NCI-H510A (cell line): ENCODE data around the gene VWA5A.

ENCODE experiments used
- DNase-seq: peaks from one replicate; lab custom pipeline; 2025; lab: John Stamatoyannopoulos, UW

The VWA5A gene, protein sequence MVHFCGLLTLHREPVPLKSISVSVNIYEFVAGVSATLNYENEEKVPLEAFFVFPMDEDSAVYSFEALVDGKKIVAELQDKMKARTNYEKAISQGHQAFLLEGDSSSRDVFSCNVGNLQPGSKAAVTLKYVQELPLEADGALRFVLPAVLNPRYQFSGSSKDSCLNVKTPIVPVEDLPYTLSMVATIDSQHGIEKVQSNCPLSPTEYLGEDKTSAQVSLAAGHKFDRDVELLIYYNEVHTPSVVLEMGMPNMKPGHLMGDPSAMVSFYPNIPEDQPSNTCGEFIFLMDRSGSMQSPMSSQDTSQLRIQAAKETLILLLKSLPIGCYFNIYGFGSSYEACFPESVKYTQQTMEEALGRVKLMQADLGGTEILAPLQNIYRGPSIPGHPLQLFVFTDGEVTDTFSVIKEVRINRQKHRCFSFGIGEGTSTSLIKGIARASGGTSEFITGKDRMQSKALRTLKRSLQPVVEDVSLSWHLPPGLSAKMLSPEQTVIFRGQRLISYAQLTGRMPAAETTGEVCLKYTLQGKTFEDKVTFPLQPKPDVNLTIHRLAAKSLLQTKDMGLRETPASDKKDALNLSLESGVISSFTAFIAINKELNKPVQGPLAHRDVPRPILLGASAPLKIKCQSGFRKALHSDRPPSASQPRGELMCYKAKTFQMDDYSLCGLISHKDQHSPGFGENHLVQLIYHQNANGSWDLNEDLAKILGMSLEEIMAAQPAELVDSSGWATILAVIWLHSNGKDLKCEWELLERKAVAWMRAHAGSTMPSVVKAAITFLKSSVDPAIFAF

DNA sequence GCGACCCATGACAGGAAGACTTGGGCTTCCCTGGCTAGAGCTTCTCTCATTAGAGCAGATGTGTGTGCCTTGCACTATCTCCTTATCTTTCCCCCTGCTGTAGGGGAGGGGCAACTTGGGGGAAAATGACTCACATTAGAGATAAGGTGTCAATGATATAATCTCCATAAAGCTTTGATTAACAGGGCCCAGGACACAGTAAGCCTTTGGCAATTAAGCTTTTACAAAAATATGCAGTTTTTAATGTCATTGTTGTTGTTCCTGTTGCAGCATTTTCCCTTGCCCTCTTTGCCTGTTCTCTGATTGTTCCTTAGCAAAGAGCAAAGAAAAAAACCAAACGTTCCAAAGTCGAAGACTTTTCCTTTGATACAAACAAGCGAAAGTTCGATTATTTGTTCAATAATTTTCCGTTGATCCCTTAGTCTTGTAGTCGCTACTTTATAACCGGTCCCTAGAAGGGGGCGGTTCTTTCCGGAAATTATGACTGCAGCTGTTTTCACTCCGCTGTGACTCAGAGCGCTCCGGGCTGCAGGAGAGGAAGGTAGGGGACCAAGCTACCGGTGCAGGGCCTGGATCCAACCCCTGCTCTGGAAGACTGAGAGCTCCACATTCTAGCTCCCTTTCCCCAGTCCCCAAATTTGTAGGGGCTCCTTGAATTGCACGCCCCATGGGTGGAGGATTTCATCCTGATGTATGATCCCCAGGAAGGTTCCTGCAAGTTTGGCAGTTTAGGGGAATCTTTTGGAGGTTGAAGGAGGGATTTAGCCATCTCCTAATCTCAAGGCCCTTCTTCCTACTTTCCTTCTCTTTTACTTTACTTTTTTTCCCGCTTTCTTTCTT lies at the start of gene VWA5A:
TSS of gene VWA5A (plus strand) at position 509 of the 840 bp plus-strand sequence. CDS start 2,062 bp downstream, outside the sequence.
- peak; percentile 64 for DNase-seq

DNA sequence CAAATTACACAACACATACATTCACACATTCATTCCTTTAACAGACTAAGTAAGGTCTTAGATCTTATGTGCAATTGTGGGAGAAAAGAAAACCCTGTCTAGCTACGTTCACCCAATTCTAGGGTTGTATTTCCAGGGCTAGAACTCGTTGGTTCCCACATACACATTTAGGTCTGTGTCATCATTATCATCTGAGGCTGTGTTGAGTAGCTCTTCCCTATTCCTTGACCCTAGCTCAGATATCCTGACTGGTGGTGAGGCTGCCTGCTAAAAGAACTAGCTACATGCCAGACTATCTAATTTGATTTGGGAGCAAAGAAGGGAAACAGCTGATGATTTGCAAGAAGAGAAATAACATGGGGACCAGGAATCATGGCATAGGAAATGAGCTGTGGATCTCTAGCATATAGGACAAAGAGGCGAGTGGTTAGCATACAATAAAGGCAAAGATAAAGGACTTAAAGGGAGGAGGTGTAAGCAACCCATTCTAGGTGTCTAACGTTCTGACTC lies 46.6 kb upstream of the VWA5A start:
- no peak for DNase-seq

DNA sequence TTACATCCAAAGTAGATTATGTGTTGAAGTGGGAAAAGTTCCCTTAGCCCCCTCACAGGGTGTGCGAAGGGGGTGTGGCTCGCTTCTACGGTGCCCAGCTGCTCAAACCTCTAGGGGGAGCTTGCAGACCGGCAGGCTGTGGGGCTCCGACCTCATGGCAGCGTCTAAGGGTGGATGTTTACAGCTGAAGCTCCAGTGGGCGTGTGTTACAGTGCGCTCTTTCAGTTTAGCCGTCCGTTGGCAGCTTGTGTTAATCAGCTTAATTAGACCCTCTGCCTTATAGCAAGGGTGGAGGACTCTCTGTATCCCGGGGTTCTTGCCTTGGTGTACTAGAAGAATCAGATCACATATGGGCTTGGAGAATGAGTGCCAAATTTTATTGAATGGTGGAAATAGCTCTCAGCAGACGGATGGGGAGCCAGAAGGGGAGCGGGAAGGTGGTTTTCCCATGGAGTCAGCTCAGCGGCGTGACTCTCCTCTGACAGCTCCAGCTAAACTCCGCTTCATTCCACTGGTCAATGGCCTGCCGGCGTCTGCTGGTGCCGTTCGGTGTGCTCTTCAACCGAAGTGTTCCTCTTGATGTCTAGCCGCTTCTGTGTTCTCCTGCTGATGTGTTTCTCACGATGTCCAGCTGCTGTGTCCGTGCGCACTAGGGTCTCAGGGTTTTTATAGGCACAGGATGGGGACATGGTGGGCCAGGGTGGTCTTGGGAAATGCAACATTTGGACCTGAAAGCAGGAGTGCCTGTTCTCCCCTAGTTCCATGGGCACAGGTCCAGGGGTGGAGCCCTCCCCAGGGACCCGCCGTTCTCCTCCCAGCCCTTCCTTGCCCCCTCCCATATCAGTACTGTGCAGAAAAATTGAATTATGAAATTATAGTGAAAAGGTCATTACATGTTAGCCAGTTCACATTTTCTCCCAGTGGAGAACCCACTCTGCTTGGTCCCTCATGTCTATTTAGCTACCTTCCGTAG lies 45.5 kb upstream of the VWA5A start:
- DNase-seq = peak; percentile 40

DNA sequence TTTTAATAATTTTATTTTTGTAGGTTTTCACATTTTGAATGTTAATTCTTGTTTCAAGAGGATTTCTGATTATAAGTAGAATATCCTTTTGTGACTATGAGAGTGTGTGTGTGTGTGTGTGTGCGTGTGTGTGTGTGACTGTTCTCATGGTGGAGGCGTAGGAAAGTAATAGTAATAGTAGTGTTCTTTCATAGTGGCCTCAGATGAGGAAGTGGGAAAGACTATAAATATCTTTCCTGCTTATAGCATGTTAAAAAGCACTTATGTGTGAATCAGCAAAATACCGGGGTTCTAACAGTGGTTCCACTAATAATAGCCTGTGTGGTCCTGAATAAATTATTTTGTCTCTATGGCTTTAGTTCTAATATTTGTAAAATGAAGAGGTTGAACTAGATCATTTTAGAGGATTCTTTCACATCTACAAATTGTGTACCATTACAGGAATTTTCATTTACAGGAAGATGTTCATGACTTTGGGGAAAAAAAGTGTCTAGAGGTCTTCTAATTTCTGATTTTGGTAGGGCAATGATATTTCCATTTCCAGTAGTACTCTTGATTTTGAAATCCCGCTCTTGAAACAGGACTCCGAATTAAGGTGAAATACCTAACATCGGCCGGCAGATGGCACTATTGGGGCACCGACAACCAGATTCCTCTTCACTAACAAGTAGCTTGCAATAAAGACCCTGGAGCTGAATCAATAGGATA lies 44.2 kb upstream of the VWA5A start:
- peak; percentile 6 for DNase-seq

DNA sequence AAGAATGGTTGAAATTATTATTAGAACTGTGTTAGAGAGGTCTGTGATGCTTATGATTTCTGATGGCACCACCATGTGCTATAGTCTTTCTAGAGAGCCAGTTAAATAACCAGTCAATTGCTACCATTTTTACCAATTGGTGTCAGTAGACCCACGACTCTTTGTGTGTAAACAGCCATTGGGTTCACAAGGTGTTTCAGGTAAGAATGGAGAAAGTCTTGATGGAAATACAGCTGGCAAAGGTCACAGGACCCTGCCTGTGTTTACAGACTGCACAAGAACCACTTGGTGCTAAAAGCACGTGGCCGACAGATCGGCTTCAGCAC lies 43.7 kb upstream of the VWA5A start:
- DNase-seq = no peak

DNA sequence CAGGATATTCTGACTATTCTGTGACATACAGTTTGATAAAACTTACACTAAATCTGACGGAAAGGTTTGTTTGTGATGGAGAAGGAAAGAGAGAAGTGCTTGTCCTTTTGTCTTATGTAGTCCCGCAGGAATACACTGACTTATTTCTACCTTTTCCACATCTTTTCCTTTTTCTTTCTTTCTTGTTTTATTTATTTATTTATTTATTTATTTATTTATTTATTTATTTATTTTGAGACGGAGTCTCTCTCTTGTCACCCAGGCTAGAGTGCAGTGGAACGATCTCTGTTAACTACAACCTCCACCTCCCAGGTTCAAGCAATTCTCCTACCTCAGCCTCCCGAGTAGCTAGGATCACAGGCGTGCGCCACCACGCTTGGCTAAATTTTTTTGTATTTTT lies 43.1 kb upstream of the VWA5A start:
- DNase-seq = no peak

DNA sequence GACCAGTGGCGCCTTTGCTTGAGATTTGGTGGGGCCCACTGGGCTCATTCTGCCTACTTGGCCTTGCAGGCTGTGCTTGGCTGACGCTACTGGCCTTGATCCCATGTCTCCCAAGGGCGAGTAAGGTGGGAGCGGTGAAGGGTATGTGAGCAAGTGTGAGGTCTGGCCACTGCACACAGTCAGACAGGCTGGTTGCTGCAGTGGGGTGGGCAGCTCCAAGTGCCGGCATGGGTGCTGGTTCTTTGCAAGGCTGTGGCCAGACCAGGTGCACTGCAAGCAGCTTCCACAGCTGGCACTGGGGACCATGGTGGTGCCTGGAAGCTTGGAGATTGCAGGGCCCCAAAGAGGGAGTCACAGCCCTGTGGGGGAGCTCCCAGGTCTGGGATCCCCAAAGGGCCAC lies 40.7 kb upstream of the VWA5A start:
- no peak for DNase-seq

DNA sequence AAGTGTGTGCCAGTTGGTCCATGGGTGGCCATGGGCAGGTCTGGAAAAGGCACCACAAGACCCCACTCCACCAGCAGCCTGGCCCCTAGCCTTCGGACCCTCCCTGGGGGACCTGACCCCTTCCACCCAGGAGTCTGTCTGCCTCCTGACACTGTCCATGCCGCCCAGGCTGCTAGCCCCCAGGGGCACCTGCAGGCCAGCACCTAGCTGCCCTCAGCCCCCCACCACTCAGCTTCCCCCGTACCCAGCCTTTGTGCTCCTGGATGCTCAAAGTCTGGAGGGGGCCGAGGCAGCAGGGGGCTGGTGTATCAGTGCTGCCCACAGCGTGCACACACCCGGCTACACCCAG lies 39.8 kb upstream of the VWA5A start:
- no peak for DNase-seq

DNA sequence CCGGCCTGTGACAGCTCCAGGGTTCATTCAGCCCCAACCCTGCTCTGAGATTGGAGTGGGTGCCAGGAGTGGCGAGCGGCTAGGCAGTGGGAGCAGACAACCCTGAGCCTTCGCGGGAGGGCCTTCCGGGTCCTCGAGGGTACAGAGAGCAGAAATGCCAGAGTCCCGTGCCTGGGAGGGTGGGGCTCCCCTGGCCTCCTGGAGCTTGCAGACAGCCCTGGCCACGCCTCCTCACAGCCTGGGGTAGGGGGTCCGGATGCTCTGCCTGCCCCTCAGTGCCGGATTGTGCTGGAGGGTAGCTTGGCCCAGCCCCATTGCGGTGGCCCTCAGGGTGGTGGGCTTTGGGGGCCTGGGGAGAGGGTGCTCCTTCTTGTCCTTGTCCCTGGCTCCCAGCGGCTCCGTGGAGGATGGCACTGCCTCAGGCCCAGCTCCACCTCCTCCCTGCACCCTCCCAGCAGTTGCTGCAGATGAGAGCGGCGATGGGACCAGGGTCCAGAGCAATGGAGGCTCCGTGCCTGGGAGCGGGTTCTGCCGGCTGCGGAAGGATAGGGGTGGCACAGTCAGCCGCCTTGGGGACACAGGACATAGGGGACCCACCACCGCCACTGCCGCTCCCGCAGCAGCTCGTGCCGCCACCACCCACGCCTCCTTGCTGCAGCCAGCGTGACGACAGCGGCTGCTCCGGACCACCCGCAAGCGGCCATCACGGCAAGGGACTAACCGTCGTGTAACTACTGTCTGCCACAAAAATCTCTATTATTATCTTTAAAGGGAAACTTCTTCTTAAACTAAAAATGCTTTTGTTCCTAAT lies 39.2 kb upstream of the VWA5A start:
- DNase-seq = no peak

DNA sequence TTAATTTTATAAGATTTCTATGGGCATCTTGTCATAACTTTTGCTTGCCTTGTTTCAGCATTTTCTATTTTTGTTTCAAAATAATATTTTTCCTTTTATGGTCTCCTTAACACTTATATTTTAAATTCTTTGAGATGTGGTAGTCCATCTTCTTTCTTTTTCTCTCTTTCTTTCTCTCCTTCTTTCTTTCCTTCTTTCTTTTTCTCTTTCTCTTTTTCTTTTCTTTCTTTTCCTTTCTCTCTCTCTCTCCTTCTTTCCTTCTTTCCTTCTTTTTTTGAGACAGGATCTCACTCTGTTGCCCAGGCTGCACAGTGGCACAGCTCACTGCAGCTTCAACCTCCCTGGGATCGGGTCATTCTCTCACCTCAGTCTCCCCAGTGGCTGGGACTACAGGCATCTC lies 38.0 kb upstream of the VWA5A start:
- DNase-seq = no peak

DNA sequence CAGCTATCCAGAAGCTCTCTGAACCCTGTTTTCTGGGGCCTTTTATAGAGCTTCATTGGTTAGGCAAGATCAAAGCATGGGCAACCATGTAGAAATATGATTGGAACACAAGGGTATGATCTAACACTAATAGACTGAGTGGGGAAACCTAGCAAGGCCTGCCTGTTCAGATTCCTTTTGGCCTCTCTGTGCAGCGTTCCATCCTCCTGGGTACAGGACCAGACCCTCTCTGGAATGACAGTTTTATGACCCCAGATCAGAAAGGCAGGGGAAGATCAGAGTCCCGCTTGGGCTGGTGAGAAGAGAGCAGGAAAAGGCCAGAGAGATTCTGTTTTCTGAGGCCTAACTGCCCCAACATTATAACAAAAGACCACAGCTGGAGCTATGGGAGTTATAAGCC lies 36.7 kb upstream of the VWA5A start:
- DNase-seq = no peak

DNA sequence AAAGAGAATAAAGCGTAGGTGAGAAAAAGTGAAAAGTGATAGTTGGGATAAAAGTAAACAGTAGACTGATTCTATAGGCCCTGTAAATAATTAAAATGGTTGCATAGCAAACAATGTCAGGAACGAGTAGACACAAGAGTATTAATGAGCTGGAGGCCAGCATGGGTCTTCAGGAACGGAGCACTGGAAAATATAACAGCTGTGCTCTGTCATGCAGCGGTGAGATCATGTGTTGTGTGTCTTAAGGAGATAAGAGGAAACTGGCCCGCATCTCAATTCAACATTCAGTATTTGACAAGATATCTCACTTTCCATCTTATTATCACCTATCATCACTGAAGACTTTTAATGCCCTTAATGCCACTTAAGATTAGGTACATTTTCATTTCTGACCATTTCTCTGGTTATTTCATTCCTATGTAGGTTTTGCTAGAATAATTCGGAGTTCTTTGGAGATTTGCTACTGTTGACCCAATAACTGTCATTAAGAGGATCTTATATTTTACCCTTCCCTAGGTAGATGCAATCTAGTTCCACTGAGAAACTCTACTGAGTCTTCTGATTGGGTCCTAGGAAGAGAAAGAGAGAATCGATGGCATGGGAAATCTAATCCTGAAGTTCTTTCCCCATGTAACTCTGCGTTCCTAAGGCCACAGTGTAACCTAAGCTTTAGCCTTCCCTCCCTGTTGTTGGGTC lies 35.5 kb upstream of the VWA5A start:
- DNase-seq = no peak

DNA sequence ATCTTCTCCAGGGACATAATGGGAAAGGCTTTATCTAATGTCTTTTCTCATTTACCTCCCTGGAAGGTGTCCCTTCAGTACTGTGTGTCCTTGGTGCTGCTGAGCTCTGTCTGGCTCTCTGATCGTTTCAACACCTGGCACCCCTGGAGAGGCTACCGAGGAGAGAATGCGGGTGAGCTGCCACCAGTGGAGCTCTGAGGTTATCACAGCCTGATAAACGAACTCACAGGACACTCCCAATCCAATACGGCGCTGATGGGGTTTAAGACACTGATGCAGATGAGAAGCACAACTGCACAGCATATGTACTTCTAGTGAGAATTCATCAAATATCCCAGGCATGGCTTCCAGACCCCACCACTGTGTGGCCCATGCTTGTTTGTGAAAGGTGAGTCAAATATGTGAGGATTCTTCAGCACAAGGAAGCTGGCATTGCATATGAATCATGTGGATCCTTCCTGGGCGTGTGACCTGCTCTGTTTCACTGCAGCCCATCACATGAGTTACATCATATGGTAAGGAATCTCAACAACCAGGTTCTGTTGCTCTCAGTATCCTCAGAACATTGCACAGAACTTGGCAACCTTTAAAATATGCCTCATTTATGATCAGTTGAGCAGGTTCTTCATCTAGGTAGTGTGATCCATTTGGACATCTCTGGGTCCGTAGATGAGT lies 34.8 kb upstream of the VWA5A start:
- no peak for DNase-seq

DNA sequence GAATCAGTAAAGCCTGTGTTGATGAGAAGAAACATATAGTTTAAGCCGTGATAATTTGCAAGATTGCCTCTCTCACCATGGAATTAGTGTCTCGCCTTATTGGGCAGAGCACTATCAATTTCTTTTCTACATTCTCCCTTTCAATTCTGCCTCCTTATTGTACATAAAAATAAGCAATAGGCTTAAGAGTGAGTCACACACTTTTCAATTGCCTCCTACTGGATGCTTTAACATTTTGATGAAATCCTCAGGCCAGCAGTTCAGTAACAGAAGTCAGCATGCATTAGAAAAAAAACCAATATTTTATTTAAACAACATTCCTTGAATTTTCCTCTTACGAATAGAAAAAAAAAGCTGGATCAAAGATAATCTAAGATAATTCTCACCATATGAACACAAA lies 33.8 kb upstream of the VWA5A start:
- no peak for DNase-seq

DNA sequence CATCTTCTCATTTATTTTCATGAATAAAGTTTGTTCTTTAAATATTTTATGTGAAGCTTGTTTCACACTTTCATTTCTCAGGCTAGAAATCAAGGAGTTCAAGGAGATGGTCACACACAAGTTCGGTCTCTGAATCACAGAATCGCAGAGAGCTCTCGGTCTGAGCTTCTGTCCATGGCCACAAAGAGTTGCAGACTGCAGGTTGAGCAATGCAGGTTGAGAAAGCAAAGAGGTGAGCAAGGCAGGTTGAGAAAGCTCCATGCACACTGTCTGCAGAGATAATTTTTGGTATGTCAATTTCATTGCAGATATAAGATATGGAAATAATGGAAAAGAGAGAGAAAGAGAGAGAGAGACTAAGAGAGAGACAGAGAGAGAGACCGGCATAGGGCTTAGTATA lies 32.9 kb upstream of the VWA5A start:
- no peak for DNase-seq

DNA sequence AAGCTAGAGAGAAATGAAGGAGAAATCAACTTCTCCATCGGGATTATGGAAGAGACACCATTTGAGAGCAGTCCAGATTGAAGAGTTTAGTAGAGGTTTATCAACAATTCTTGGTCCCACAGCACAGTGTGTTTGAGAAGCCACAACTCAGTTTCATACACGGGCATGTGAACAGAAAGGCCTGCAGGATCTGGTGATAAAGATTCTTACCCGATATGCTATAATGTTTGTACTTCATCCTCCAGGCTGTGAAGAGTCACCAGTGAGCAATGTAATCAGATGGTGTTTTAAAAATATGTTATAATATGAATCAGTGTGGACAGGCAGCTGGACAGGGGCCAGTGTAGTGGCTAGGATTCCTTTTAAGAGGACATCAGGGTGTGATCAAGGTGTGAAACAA lies 29.7 kb upstream of the VWA5A start:
- no peak for DNase-seq

DNA sequence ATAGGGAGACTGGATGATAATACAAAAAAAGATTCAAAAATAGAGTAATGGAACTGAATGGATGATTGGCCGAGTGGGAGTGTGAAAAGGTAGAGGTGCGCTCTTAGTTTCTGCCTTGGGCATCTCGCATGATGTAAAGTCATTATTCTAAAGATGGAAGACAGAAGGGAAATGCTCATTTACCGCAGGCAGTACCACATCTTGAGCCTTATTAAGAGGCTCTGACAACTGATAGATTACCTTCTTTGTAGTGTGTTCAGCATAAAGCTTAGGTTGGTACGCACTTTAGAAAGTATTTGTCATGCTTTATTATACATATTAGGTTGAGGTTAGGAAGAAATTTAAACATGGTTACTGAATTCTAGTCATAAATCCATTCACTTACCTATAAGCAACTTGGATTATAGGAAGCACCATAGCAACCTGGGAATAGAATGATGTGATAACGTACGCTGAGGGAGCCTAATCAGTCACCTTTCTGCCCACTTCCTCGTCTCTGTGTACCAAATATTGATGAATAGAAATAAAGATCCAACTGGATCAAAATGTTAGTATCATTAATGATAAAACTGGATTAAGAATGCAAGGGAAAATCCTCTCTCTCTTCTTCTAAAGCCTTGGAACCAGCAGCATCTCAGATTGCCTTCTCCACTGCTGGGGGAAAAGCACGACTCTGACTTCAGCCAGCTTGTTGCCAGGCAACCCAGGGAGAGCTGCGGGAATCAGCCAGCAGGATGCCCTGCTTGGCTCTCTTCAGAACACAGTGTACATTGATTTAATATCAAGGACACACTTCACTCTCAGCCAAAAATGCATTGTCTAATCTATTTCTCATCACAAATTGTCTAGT lies 29.0 kb upstream of the VWA5A start:
- no peak for DNase-seq

DNA sequence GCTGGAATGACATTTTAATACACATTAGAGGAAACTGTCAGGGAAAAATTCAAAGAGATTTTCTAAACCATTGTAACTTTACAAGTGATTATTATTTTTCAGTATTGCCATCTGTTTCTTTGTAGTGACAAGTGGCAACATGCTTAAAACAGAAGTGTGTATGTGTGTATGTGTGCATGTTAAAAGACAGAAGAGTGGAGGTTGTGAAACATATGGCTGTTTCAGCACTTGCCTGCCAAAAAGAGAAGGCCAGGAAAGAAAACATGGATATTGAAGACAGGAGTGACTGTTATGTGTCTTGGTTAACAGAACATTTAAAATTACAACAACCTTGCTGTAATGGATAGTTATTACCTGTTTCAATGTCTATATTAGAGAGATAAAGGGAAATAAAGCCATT lies 24.3 kb upstream of the VWA5A start:
- DNase-seq = no peak
